ENCODE measurements around the gene NOL12. TPM values are rescaled to one million over a fixed set of nuclear protein-coding genes. Genes with fewer than 3 reads are reported as not detected.

Gene NOL12
- polyA plus RNA-seq, 2 of the 4 experiments (the other 2 are of a cell fraction): 23.0 to 37.3 TPM

GRCh38 chr22:37663521-37664140, 22.5 kb upstream of the NOL12 start:
- ATAC-seq (no peak), DNase-seq (ENCODE audit: low read depth in 1 of 2, low spot score in 1 of 2) (no peak), FAIRE-seq (no peak)
- 89% methylated on average over 15 of the region's 16 CpGs for WGBS (ENCODE audit: missing lambda C conversion rate)
- H3K4me3 ChIP-seq: no peak overlapping the region
- CTCF ChIA-PET: interaction anchor here (0.6 to 5.3 kb wide), 5 partner anchors 12 to 111 kb away, joined by 3 to 17 read pairs (median 4); partner anchors contain the start of gene LGALS1
- no peak overlapping the region for H3K4me2 ChIP-seq
- POLR2A ChIA-PET: no interaction called here
- no peak overlapping the region for H3K27ac ChIP-seq
- TF ChIP-seq ZNF302 (CRISPR knock-in tag; IDR thresholded peaks at IDR 0.05): no peak
- no peak for TF ChIP-seq TFCP2L1 (CRISPR knock-in tag; IDR thresholded peaks at IDR 0.05)
- no peak for TF ChIP-seq CEBPB (IDR thresholded peaks at IDR 0.05)
- no peak for TF ChIP-seq RFX5 (IDR thresholded peaks at IDR 0.05)
- no peak for TF ChIP-seq EHF (CRISPR knock-in tag; IDR thresholded peaks at IDR 0.05)
- TF ChIP-seq BHLHE40 (IDR thresholded peaks at IDR 0.05; ENCODE audit: low read depth, low read length): no peak
- TF ChIP-seq SMC3 (IDR thresholded peaks at IDR 0.05): no peak
- no peak for TF ChIP-seq SREBF2 (IDR thresholded peaks at IDR 0.05)
- TF ChIP-seq BCL3 (IDR thresholded peaks at IDR 0.05): no peak
- no peak for TF ChIP-seq CTCF (IDR thresholded peaks at IDR 0.05)
- no peak for TF ChIP-seq POLR2AphosphoS2 (conservative IDR thresholded peaks at IDR 0.05; ENCODE audit: low read length)
- no peak for TF ChIP-seq HOXB5 (CRISPR knock-in tag; IDR thresholded peaks at IDR 0.05)
- TF ChIP-seq FOXS1 (CRISPR knock-in tag; IDR thresholded peaks at IDR 0.05): no peak
- TF ChIP-seq RARB (CRISPR knock-in tag; IDR thresholded peaks at IDR 0.05): no peak
- no peak for TF ChIP-seq CBX2 (IDR thresholded peaks at IDR 0.05; ENCODE audit: borderline replicate concordance, low read depth)
- TF ChIP-seq ELK1 (IDR thresholded peaks at IDR 0.05; ENCODE audit: low read depth, low read length): no peak
- TF ChIP-seq KDM1A (IDR thresholded peaks at IDR 0.05; ENCODE audit: low read depth): no peak
- TF ChIP-seq MYC (IDR thresholded peaks at IDR 0.05; ENCODE audit: borderline replicate concordance, low read length): no peak
- H3K9me3 ChIP-seq: no peaks in the 10 kb centered on the region
- H3K4me1 ChIP-seq: peaks cover 10% of the 10 kb centered on the region; the same call in 2 of the 3 replicates

GRCh38 chr22:37664249-37665101, 21.7 kb upstream of the NOL12 start:
- FAIRE-seq: no peak
- Histone ChIP-seq H3K4me1 (peaks cover 9% of the 10 kb centered on the region; the same call in 2 of the 3 replicates), H3K4me3 (no peak overlapping the region), H3K4me2 (no peak overlapping the region), H3K27ac (no peak overlapping the region), H3K9me3 (no peaks in the 10 kb centered on the region)
- POLR2A ChIA-PET: no interaction called here
- WGBS (ENCODE audit: missing lambda C conversion rate): 89% methylated on average over 14 of the region's 16 CpGs
- no peak for DNase-seq (ENCODE audit: low read depth in 1 of 2, low spot score in 1 of 2)
- ATAC-seq: no peak
- CTCF ChIA-PET: interaction anchor here (0.6 to 5.3 kb wide), 4 partner anchors 22 to 283 kb away, joined by 3 to 17 read pairs (median 4); no protein-coding TSS in a partner anchor
- no peak for TF ChIP-seq MAZ (IDR thresholded peaks at IDR 0.05; ENCODE audit: borderline replicate concordance, low read depth, low read length)
- no peak for TF ChIP-seq FOSB (CRISPR knock-in tag; IDR thresholded peaks at IDR 0.05)
- TF ChIP-seq POLR2A (IDR thresholded peaks at IDR 0.05; ENCODE audit: low read length): no peak
- no peak for TF ChIP-seq ZC3H11A (IDR thresholded peaks at IDR 0.05)
- TF ChIP-seq TP53 (CRISPR knock-in tag; IDR thresholded peaks at IDR 0.05): no peak
- TF ChIP-seq EHF (CRISPR knock-in tag; IDR thresholded peaks at IDR 0.05): no peak
- no peak for TF ChIP-seq NR3C1 (IDR thresholded peaks at IDR 0.05)
- no peak for TF ChIP-seq JUN (IDR thresholded peaks at IDR 0.05)
